ENCODE results near the gene EREG. TPM values are rescaled to one million over a fixed set of nuclear protein-coding genes. Genes with fewer than 3 reads are reported as not detected.

EREG gene
- total and polyA plus RNA-seq, 2 experiments from 2014 or later, result not detected

DNA sequence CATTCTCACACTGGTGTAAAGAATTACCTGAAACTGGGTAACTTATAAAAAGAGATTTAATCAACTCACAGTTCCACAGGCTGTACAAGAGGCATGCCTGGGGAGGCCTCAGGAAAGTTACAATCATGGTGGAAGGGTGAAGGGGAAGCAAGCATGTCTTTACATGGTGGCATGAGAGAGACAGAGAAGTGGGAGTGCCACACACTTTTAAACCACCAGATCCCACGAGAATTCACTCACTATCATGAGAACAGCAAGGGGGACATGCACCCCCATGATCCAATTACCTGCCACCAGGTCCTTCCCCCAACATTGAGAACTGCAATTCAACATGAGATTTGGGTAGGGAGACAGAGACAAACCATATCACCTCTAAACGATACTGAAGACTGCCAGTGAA lies 33.7 kb upstream of the EREG start:
- Histone ChIP-seq H3K27ac (no peak overlapping the region), H3K9me3 (ENCODE audit: low read depth) (no peaks in the 10 kb centered on the region)
- TF ChIP-seq, protein P1, sequence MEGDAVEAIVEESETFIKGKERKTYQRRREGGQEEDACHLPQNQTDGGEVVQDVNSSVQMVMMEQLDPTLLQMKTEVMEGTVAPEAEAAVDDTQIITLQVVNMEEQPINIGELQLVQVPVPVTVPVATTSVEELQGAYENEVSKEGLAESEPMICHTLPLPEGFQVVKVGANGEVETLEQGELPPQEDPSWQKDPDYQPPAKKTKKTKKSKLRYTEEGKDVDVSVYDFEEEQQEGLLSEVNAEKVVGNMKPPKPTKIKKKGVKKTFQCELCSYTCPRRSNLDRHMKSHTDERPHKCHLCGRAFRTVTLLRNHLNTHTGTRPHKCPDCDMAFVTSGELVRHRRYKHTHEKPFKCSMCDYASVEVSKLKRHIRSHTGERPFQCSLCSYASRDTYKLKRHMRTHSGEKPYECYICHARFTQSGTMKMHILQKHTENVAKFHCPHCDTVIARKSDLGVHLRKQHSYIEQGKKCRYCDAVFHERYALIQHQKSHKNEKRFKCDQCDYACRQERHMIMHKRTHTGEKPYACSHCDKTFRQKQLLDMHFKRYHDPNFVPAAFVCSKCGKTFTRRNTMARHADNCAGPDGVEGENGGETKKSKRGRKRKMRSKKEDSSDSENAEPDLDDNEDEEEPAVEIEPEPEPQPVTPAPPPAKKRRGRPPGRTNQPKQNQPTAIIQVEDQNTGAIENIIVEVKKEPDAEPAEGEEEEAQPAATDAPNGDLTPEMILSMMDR (IDR thresholded peaks at IDR 0.05; ENCODE audit: low read depth, low read length), result no peak

DNA sequence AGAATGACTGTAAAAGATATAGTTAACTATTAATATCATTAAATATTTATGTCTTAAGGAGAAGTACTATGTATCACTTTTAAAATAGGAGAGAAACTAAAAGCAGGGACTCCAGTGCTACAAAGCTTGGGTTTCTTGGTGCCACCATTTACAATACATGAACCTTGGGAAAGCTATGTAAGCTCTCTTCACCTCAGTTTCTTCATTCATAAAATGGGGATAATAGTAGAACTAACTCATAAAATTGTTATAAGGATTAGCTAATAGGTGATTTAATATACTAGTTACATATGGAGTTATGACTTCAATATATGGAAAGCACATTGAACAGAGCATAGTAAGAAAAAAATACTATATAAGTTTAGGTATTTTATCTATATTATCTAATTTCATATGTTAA lies 33.0 kb upstream of the EREG start:
- Histone ChIP-seq H3K27me3 (no peaks in the 10 kb centered on the region), H3K4me3 (no peak overlapping the region), H3K9me3 (ENCODE audit: low read depth) (no peaks in the 10 kb centered on the region), H3K4me1 (ENCODE audit: low read depth) (no peaks in the 10 kb centered on the region), H3K27ac (no peak overlapping the region), H3K36me3 (no peaks in the 10 kb centered on the region)
- TF ChIP-seq, protein P1 (IDR thresholded peaks at IDR 0.05; ENCODE audit: low read depth, low read length), result no peak
- no peak for DNase-seq (ENCODE audit: low read depth in 1 of 2, low spot score in 1 of 2)

More for the DNA sequence above, 33.7 kb upstream of the EREG start:
- Histone ChIP-seq H3K4me1 (ENCODE audit: low read depth) (no peaks in the 10 kb centered on the region), H3K27me3 (no peaks in the 10 kb centered on the region), H3K4me3 (no peak overlapping the region), H3K36me3 (no peaks in the 10 kb centered on the region)
- DNase-seq (ENCODE audit: low read depth in 1 of 2, low spot score in 1 of 2), result no peak

DNA sequence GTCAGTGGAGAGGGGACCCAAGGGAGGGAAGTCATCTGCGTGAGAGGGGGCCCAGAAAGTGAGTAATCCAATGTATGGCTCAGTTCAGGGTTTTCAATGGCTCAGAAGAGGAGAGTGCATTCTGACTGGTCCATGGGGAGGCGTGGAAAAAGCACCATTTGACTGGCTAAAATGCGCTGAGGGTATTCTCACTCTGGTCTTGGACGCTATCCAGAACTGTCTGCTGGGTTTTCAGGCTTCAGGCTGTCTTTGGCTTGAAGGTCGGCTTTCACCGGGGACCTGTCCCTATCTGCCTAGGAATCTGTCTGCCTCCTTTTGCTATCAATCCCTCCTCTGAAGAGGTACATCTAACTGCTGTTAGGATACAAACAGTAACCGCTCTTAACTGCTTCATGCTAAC lies 30.3 kb upstream of the EREG start:
- Histone ChIP-seq H3K9me3 (ENCODE audit: low read depth) (no peaks in the 10 kb centered on the region), H3K27ac (no peak overlapping the region), H3K4me1 (ENCODE audit: low read depth) (no peaks in the 10 kb centered on the region), H3K4me3 (no peak overlapping the region), H3K36me3 (no peaks in the 10 kb centered on the region), H3K27me3 (no peaks in the 10 kb centered on the region)
- TF ChIP-seq, protein P1 (IDR thresholded peaks at IDR 0.05; ENCODE audit: low read depth, low read length), result no peak
- DNase-seq (ENCODE audit: low read depth in 1 of 2, low spot score in 1 of 2), result no peak

DNA sequence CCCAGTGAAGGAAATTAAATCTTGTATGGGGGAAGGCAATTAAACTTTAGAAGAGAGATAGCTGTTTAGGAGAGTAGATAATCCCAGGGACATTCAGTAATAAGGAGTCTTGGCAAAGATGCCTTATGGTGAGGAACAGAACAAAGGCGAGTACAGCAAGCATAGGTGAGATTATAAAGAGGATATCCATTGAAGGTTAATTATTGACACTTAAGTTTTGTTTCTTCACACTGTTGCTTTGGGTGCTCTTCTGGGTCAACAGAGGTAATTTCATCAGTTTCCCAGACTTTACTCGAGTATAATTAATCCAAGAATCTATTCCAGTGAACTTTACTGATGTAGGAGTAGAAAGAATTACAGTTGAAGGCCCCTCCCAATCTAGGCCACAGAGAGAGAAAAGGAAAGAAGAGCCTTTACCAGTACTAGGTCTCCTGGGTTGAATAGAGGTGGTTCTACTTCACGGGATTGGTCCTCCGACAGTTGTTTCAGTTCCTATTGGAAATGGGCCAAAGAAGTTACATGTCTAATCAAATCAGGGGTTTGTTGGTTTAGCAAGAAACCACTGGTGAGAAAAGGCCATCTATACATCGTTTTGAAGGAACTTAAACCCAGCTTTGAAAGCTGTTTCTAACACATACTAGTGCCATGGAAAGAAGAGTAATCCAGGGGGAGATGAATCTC lies 29.5 kb upstream of the EREG start:
- TF ChIP-seq, protein P1 (IDR thresholded peaks at IDR 0.05; ENCODE audit: low read depth, low read length), result no peak
- Histone ChIP-seq H3K27me3 (no peaks in the 10 kb centered on the region), H3K27ac (no peak overlapping the region), H3K9me3 (ENCODE audit: low read depth) (no peaks in the 10 kb centered on the region), H3K4me1 (ENCODE audit: low read depth) (no peaks in the 10 kb centered on the region), H3K4me3 (no peak overlapping the region), H3K36me3 (no peaks in the 10 kb centered on the region)
- DNase-seq (ENCODE audit: low read depth in 1 of 2, low spot score in 1 of 2), result no peak

DNA sequence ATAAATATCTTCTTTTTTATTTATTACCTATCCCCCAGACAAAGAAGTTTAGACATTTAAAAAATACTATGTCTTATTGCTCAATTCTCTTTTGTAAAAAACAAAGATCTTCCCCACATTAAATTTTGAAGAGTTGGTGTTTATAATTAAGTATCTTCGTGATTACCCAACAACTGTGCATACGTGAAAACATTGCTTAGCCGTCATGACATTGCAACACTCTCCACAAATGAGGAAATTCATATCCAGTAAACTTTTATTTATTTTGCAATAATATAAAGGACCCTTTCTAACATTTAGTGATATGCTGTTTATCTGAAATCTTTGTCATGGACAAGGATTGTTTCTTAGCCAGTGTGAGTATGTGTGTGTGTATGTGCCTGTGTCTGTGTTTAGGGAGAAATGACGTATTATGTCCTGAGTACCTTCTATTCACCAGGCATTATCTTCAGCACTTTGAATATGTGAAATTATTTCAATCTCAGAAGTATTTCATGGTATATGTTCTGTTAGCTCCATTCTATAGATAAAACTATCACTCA lies 26.1 kb upstream of the EREG start:
- Histone ChIP-seq H3K27ac (no peak overlapping the region), H3K4me1 (ENCODE audit: low read depth) (no peaks in the 10 kb centered on the region), H3K36me3 (no peaks in the 10 kb centered on the region), H3K27me3 (no peaks in the 10 kb centered on the region), H3K9me3 (ENCODE audit: low read depth) (no peaks in the 10 kb centered on the region), H3K4me3 (no peak overlapping the region)
- TF ChIP-seq, protein P1 (IDR thresholded peaks at IDR 0.05; ENCODE audit: low read depth, low read length), result no peak
- peak in 1 of 2 donors; percentile 91 for DNase-seq (ENCODE audit: low read depth in 1 of 2, low spot score in 1 of 2)
